Hepatocyte (in vitro differentiated cells): ENCODE measurements around the gene HLA-DRB1.

ENCODE experiments used
- CTCF ChIP-seq: fragments of 200-600 bp; sonication (generic); IDR thresholded peaks from 2 replicates; pipeline ENCODE4 v1.5.1; 2016; ENCODE audit warnings: antibody characterized with exemption, mild to moderate bottlenecking; ENCODE audit not compliant: poor library complexity
- EZH2 ChIP-seq: fragments of 200-600 bp; sonication (generic); IDR thresholded peaks from 2 replicates; pipeline ENCODE4 v1.6.1; 2016; ENCODE audit warnings: antibody characterized with exemption, mild to moderate bottlenecking, borderline replicate concordance
- EZH2phosphoT487 ChIP-seq: fragments of 200-600 bp; sonication (generic); IDR thresholded peaks from one replicate; pipeline ENCODE4 v1.6.1; 2018; ENCODE audit warnings: antibody characterized with exemption, mild to moderate bottlenecking, low read depth, moderate library complexity; ENCODE audit not compliant: unreplicated experiment, severe bottlenecking

GRCh38 chr6:32607263-32607987 lies 17.8 kb upstream of the HLA-DRB1 start:
- TF ChIP-seq CTCF = no peak
- no peak for TF ChIP-seq EZH2phosphoT487
- no peak for TF ChIP-seq EZH2
